B cell (primary cell): ENCODE results near the gene TSPAN14. TPM values are rescaled to one million over a fixed set of nuclear protein-coding genes. Genes with fewer than 3 reads are reported as not detected.

ENCODE experiments used
- ATAC-seq: fragments of 200-7000 bp; cut with Tn5 transposase; one replicate; pipeline ENCODE4 v1.10.0; 2021; ENCODE audit warnings: low read depth, mild to moderate bottlenecking, moderate number of reproducible peaks, moderate library complexity
- CTCF ChIA-PET: fragments of 350-600 bp; sonication (Branson Sonifier 250); formaldehyde crosslinking; loops from one replicate; lab custom pipeline; 2021; ENCODE audit warnings: antibody characterized with exemption, inconsistent platforms; lab: Charles Lee
- POLR2A ChIA-PET: fragments of 350-600 bp; sonication (Branson Sonifier 250); formaldehyde crosslinking; loops from one replicate; lab custom pipeline; 2021; ENCODE audit warnings: antibody characterized with exemption; lab: Charles Lee
- DNase-seq: peaks from one replicate; pipeline ENCODE4 v3.0.0; 2013
- H2AFZ ChIP-seq: 2 replicates; pipeline ENCODE4 v1.6.1; 2012; ENCODE audit warnings: mild to moderate bottlenecking, low read depth, low read length; ENCODE audit not compliant: insufficient read depth, poor library complexity, severe bottlenecking
- H3K27ac ChIP-seq, 2 donors: 1 replicate in 1 of 2; 2 replicates in 1 of 2; pipeline ENCODE4 v1.5.1; 2012 to 2013; ENCODE audit warnings: low read length in 2 of 2, mild to moderate bottlenecking in 2 of 2, moderate library complexity in 1 of 2
- H3K27me3 ChIP-seq, 4 experiments: fragments of 200-600 bp in 1 of 4; sonication (generic) in 1 of 4; replicated peaks in 1 of 4; 1 replicate in 2 of 4; 2 replicates in 2 of 4; pipeline versions ENCODE4 v1.6.1 to v1.7.0; 2013 to 2016; ENCODE audit warnings: low read length in 3 of 4, mild to moderate bottlenecking in 2 of 4, mixed read lengths in 1 of 4, moderate library complexity in 1 of 4; ENCODE audit not compliant: insufficient read depth in 4 of 4, control insufficient read depth in 3 of 4; ENCODE audit errors: control extremely low read depth in 1 of 4
- H3K36me3 ChIP-seq, 2 experiments: replicated peaks in 1 of 2; 1 replicate in 1 of 2; 2 replicates in 1 of 2; pipeline versions ENCODE4 v1.6.1 to v1.7.1; 2013; ENCODE audit warnings: low read length in 1 of 2; ENCODE audit not compliant: insufficient read depth in 2 of 2, control insufficient read depth in 1 of 2; ENCODE audit errors: control extremely low read depth in 1 of 2, extremely low read depth in 1 of 2
- H3K4me1 ChIP-seq, 2 donors: fragments of 200-600 bp in 1 of 2; sonication (generic) in 1 of 2; 1 replicate in 1 of 2; 2 replicates in 1 of 2; pipeline versions ENCODE4 v1.5.1 to v1.6.1; 2013 to 2017; ENCODE audit warnings: low read length in 2 of 2; ENCODE audit not compliant: control insufficient read depth in 2 of 2, insufficient read depth in 2 of 2
- H3K4me2 ChIP-seq: replicated peaks from 2 replicates; pipeline ENCODE3; 2012; ENCODE audit warnings: mild to moderate bottlenecking, low read depth, low read length; ENCODE audit not compliant: poor library complexity, severe bottlenecking
- H3K4me3 ChIP-seq, 5 experiments: fragments of 200-600 bp in 1 of 5; sonication (generic) in 1 of 5; 1 replicate in 3 of 5; 2 replicates in 2 of 5; pipeline versions ENCODE4 v1.5.1 to v1.7.0; 2011 to 2016; ENCODE audit warnings: low read length in 4 of 5, mild to moderate bottlenecking in 4 of 5, low read depth in 2 of 5, control low read depth in 1 of 5, moderate library complexity in 1 of 5; ENCODE audit not compliant: insufficient read depth in 1 of 5; ENCODE audit errors: control extremely low read depth in 1 of 5, extremely low read depth in 1 of 5
- H3K79me2 ChIP-seq: fragments of 200-600 bp; sonication (generic); one replicate; pipeline ENCODE4 v1.6.0; 2016; ENCODE audit warnings: low read length; ENCODE audit not compliant: control insufficient read depth, insufficient read depth
- H3K9ac ChIP-seq: fragments of 200-600 bp; sonication (generic); 2 replicates; pipeline ENCODE4 v1.6.1; 2017; ENCODE audit warnings: mild to moderate bottlenecking, low read length, moderate library complexity
- H3K9me3 ChIP-seq, 3 donors: one replicate each; pipeline versions ENCODE4 v1.6.1 to v1.7.1; 2013; ENCODE audit warnings: low read length in 2 of 3; ENCODE audit not compliant: control insufficient read depth in 2 of 3, insufficient read depth in 1 of 3; ENCODE audit errors: control extremely low read depth in 1 of 3
- H4K20me1 ChIP-seq: 2 replicates; pipeline ENCODE4 v1.6.0; 2012; ENCODE audit warnings: mild to moderate bottlenecking, low read length; ENCODE audit not compliant: insufficient read depth, control insufficient read depth, poor library complexity, severe bottlenecking
- H3K27ac Mint-ChIP-seq: one replicate; pipeline ENCODE4 v1.8.0; 2021; ENCODE audit warnings: mixed read lengths
- H3K27me3 Mint-ChIP-seq: one replicate; pipeline ENCODE4 v1.8.0; 2021; ENCODE audit warnings: mixed read lengths
- H3K4me1 Mint-ChIP-seq: one replicate; pipeline ENCODE4 v1.8.0; 2021; ENCODE audit warnings: mixed read lengths
- H3K4me3 Mint-ChIP-seq: one replicate; pipeline ENCODE4 v1.8.0; 2021; ENCODE audit warnings: mixed read lengths
- H3K9me3 Mint-ChIP-seq: one replicate; pipeline ENCODE4 v1.8.0; 2022; ENCODE audit warnings: mixed read lengths; ENCODE audit not compliant: insufficient read depth
- CTCF ChIP-seq: fragments of 200-600 bp; IDR thresholded peaks from one replicate; pipeline ENCODE4 v1.8.0; 2022; ENCODE audit warnings: antibody characterized with exemption, mild to moderate bottlenecking
- EZH2 ChIP-seq: IDR thresholded peaks from 2 replicates; pipeline ENCODE4 v1.6.1; 2012; ENCODE audit warnings: borderline replicate concordance, low read depth, mild to moderate bottlenecking, moderate library complexity, low read length; ENCODE audit not compliant: insufficient read depth, poor library complexity, severe bottlenecking
- WGBS: methylation state at CpG from one replicate; pipeline ENCODE4 v1.1.5; 2013; ENCODE audit warnings: missing lambda C conversion rate; ENCODE audit not compliant: insufficient coverage; 5-methylcytosine and 5-hydroxymethylcytosine counted together
- intact Hi-C: fragments of 100-400 bp; cut with micrococcal nuclease; formaldehyde crosslinking; loops from one replicate; pipeline ENCODE4 v1.10.0; 2022
- polyA plus RNA-seq: library from polyadenylated mRNA; depleted of rRNA; stranded (reverse); fragments of >200 nt; gene quantifications from 2 replicates; pipeline ENCODE4 v1.2.3, GENCODE V29; 2012
- total RNA-seq, 2 donors: library from RNA; stranded (reverse); fragments of 120-200 nt in 1 of 2; gene quantifications; 1 replicate in 1 of 2; 2 replicates in 1 of 2; pipeline versions ENCODE4 v1.2.3 to v1.2.4, GENCODE V29; 2013 to 2022

TSPAN14 gene
- total and polyA plus RNA-seq, 2 donors (not counting 1 experiment from before 2014, with no cell fraction given), result 27.8 to 55.3 TPM

- Histone ChIP-seq H3K79me2 (peaks cover 53% of the 10 kb centered on the region), H3K4me2 (no peak overlapping the region), H3K27me3 (no peaks in the 10 kb centered on the region), H2AFZ (no peak overlapping the region), H3K36me3 (peaks cover 4 to 36% of the 10 kb centered on the region in 2 experiments), H3K27ac (no peak overlapping the region), H3K4me3 (no peak overlapping the region), H3K4me1 (peaks cover 20 to 47% of the 10 kb centered on the region in 2 donors), H3K9me3 (peaks cover 0 to 4% (median 0%) of the 10 kb centered on the region in 3 donors), H4K20me1 (peaks cover 53% of the 10 kb centered on the region), H3K9ac (no peak overlapping the region)
- Mint-ChIP-seq H3K4me3 (no peak overlapping the region), H3K27ac (no peak overlapping the region), H3K4me1 (peaks cover 69% of the 10 kb centered on the region), H3K9me3 (no peaks in the 10 kb centered on the region), H3K27me3 (no peaks in the 10 kb centered on the region)
- ChIA-PET POLR2A (no interaction called here), CTCF (interaction anchor here (9.2 kb wide), 1 partner anchor 13 kb away, joined by 71 read pairs; no protein-coding TSS in a partner anchor)
- ATAC-seq (no peak), DNase-seq (no peak)
- TF ChIP-seq EZH2 (no peak), CTCF (no peak)
- intact Hi-C loops, result no loop called here
- 100% methylated on average over 2 of the region's 2 CpGs for WGBS
These were observed 35.4 kb downstream of the TSPAN14 start for GRCh38 chr10:80489371-80490112.
